Embryonic facial prominence (tissue), 1 donor: ENCODE data around the gene RNF114.
A peak's percentile ranks its signal among the peaks of the same experiment; 100 is the strongest.
"Not testable (repeated sequence)": the region's sequence is repeated elsewhere in the genome, so short reads cannot be mapped to it uniquely, and the experiment has no call there.

Experiments used
- DNase-seq: peaks from one replicate; pipeline ENCODE4 v3.0.0-alpha.2; 2016; ENCODE audit errors: extremely low spot score

The RNF114 gene

GRCh38 chr20:49985617-49986016 is 49.4 kb downstream of the RNF114 start:
- DNase-seq, result no peak

GRCh38 chr20:49986049-49986448 is 49.9 kb downstream of the RNF114 start:
- no peak for DNase-seq

- DNase-seq, result no peak
Observed at GRCh38 chr20:49987015-49987867, 51.0 kb downstream of the RNF114 start.

GRCh38 chr20:49987868-49988690 is 51.9 kb downstream of the RNF114 start:
- no peak for DNase-seq

- peak; percentile 58 for DNase-seq
Observed at GRCh38 chr20:49989234-49990065, 53.3 kb downstream of the RNF114 start.

- no peak for DNase-seq
Observed at GRCh38 chr20:49990271-49990720, 54.1 kb downstream of the RNF114 start.

- no peak for DNase-seq
Observed at GRCh38 chr20:49993301-49993751, 57.1 kb downstream of the RNF114 start.

GRCh38 chr20:49995586-49995985 is 59.4 kb downstream of the RNF114 start:
- DNase-seq, result no peak

- DNase-seq, result not testable (repeated sequence)
Observed at GRCh38 chr20:49998478-49999188, 62.4 kb downstream of the RNF114 start.

- DNase-seq, result no peak
Observed at GRCh38 chr20:49999329-49999728, 63.1 kb downstream of the RNF114 start.

- DNase-seq, result not testable (repeated sequence)
Observed at GRCh38 chr20:50000548-50001222, 64.5 kb downstream of the RNF114 start.

- DNase-seq, result no peak
Observed at GRCh38 chr20:50001784-50002311, 65.7 kb downstream of the RNF114 start.

- no peak for DNase-seq
Observed at GRCh38 chr20:50003253-50003656, 67.1 kb downstream of the RNF114 start.
